NCI-H2196 treated with DMSO at 0.1 percent for 48 hours (cell line): ENCODE measurements around the gene DCP1B.

Source experiments
- DNase-seq: peaks from one replicate; lab custom pipeline; 2025; ENCODE audit not compliant: unreplicated experiment; lab: John Stamatoyannopoulos, UW

The DCP1B gene

GRCh38 chr12:1906579-1906978 lies 97.7 kb downstream of the DCP1B start:
- DNase-seq = no peak

- DNase-seq = no peak
These were observed 99.4 kb downstream of the DCP1B start for GRCh38 chr12:1904875-1905274.

- no peak for DNase-seq
These were observed 107.3 kb downstream of the DCP1B start for GRCh38 chr12:1896964-1897363.
